ENCODE data around the gene PIWIL4. TPM values are rescaled to one million over a fixed set of nuclear protein-coding genes. Genes with fewer than 3 reads are reported as not detected.

PIWIL4 gene
- total RNA-seq (2022; extraction: Qiagen RNA extraction), result 0.12 to 0.31 TPM (median 0.14 TPM) in 5 replicates

GRCh38 chr11:94567181-94567670 is at the start of gene PIWIL4:
TSS of gene PIWIL4 (plus strand) at chr11:94567368. CDS start at chr11:94567519, 151 bp downstream.

GRCh38 chr11:94543695-94544645 is 23.2 kb upstream of the PIWIL4 start, which contains the start of gene FUT4:
TSS of gene FUT4 (plus strand) at chr11:94543921. CDS start at chr11:94544134, 213 bp downstream.

Other genes with a start within 250 kb of the PIWIL4 start
- 0.07 to 0.17 TPM (median 0.13 TPM) in 5 replicates for gene GPR83, start 165.9 kb upstream of the PIWIL4 start, total RNA-seq (2022; extraction: Qiagen RNA extraction)
- 14.3 to 18.4 TPM (median 17.9 TPM) in 5 replicates for gene MRE11, start 73.5 kb upstream of the PIWIL4 start, total RNA-seq (2022; extraction: Qiagen RNA extraction)
- gene ANKRD49, start 73.4 kb upstream of the PIWIL4 start, total RNA-seq (2022; extraction: Qiagen RNA extraction), result 5.3 to 7.5 TPM (median 6.7 TPM) in 5 replicates
- not detected in 5 replicates for gene C11orf97, start 54.9 kb upstream of the PIWIL4 start, total RNA-seq (2022; extraction: Qiagen RNA extraction)
- gene FUT4, start 23.4 kb upstream of the PIWIL4 start, total RNA-seq (2022; extraction: Qiagen RNA extraction), result 2.4 to 3.0 TPM (median 2.9 TPM) in 5 replicates
- 6.4 to 11.6 TPM (median 8.9 TPM) in 5 replicates for gene AMOTL1, start 201.0 kb downstream of the PIWIL4 start, total RNA-seq (2022; extraction: Qiagen RNA extraction)